ENCODE data around the gene RBP3. TPM values are rescaled to one million over a fixed set of nuclear protein-coding genes. Genes with fewer than 3 reads are reported as not detected.
"Not testable (repeated sequence)": the region's sequence is repeated elsewhere in the genome, so short reads cannot be mapped to it uniquely, and the experiment has no call there.

Gene RBP3
- total RNA-seq, 1 donor from 2014 or later, result not detected

- peak overlapping the region; percentile 34 for H3K4me3 Mint-ChIP-seq
- DNase-seq (ENCODE audit: low read depth, low spot score), result no peak
Measured at GRCh38 chr10:47381427-47382379, 33.5 kb downstream of the RBP3 start.

DNA sequence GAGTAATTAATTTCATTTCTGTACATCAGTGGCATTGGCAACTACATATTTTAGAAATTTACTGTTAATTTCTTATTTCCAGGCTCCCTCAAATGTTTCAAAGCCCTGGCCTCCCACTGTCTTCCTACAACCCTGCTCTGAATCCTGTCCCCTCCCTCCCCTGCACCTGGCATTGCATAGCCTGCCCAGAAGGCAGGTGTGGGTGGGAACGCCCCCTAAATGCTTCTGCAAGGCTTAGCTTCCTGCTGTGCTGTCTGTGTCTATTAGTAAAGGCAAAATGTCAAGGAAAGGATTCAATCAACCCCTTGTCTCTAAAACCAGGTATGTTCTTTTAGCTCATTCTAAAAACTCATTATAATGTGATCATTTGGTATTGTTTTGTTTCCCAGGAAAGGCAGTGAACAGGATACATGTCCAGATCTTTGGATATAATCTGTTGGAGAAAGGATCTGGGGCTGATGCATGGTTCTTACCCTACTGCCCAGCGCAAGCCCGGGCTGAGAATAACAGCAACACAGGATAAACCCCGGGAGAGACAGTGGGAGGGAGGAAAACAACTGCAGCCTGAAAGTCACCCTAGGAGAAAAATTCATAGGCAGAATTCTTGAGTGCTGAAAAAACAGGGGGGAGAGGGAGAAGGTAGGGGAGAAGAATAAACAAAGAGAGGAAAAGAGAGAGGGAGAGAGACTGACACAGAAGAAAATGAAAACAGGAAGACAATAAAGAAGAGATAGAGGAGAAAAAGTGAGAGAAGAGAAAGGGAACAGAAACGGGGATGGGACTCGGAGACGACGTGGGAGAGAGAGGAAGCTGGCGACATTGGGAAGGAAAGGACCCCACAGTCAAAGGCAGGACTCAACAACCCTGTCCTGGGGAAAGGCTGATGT lies 35.3 kb downstream of the RBP3 start:
- H3K36me3 Mint-ChIP-seq (ENCODE audit: low read depth), result no peaks in the 10 kb centered on the region
- H3K27me3 Mint-ChIP-seq (ENCODE audit: low read depth), result peaks cover 70% of the 10 kb centered on the region
- TF ChIP-seq CTCF (conservative IDR thresholded peaks at IDR 0.05), result no peak
- no peaks in the 10 kb centered on the region for H3K9me3 Mint-ChIP-seq
- no peak overlapping the region for H3K27ac Mint-ChIP-seq (ENCODE audit: unreplicated experiment)
- no peak for DNase-seq (ENCODE audit: low read depth, low spot score)
- H3K4me1 Mint-ChIP-seq, result peaks cover 32% of the 10 kb centered on the region
- peak overlapping the region; percentile 86 for H3K4me3 Mint-ChIP-seq

More at GRCh38 chr10:47381427-47382379, 33.5 kb downstream of the RBP3 start:
- TF ChIP-seq CTCF (conservative IDR thresholded peaks at IDR 0.05), result no peak
- Mint-ChIP-seq H3K9me3 (no peaks in the 10 kb centered on the region), H3K36me3 (ENCODE audit: low read depth) (no peaks in the 10 kb centered on the region), H3K4me1 (peaks cover 37% of the 10 kb centered on the region), H3K27me3 (ENCODE audit: low read depth) (peaks cover 78% of the 10 kb centered on the region), H3K27ac (ENCODE audit: unreplicated experiment) (no peak overlapping the region)

DNA sequence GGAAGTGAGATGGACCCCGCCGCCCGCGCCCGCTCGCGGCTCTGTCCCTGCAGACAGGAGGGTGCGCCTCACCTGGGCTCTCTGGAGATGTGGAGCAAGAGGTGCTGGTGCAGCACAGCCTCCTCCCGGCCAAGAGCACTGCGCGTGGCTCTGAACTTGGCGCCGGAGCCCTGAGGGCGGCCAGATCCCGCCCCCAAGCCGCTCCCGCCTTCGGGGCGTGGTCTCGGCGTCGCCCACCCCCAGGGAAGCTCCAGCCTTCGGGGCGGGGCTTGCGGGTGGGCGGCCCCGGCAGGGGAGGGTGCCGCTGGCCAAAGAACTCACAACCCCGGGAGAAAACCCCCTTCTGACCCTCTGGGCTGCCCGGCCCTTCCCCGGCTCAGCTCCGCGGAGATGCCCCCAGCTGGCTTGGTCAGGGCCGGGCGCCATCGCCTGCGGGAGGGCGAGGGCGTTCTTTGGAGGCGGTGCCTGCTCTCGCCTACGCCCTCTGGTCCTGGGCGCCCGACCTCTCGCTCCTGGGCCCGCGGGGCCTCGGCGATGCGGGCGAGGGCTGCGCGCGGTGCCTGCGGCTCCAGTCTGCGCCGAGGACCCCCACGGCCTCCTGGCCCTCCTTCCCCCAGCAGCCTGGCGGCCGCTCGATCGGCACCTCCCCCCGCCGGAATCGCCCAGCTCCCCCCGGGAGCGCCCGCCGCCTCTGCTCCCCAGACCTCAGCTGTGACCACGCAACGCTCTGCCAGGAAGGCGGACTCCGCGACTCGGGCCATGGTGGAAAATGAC lies 36.2 kb downstream of the RBP3 start, which contains the start of gene ZNF488:
ZNF488 (minus strand) TSS at position 146 of the 774 bp plus-strand sequence. CDS start 15,464 bp downstream, outside the sequence.
- no peak within 1 kb of the TSS for H3K27ac Mint-ChIP-seq (ENCODE audit: unreplicated experiment)
- peak within 1 kb of the TSS; percentile 90 for H3K4me3 Mint-ChIP-seq
- peaks cover 30% of the 10 kb centered on the region for H3K4me1 Mint-ChIP-seq
- TF ChIP-seq CTCF (conservative IDR thresholded peaks at IDR 0.05), result no peak
- peak; percentile 71 for DNase-seq (ENCODE audit: low read depth, low spot score)
- H3K9me3 Mint-ChIP-seq, result no peaks in the 10 kb centered on the region
- peaks cover 62% of the 10 kb centered on the region for H3K27me3 Mint-ChIP-seq (ENCODE audit: low read depth)
- no peaks in the 10 kb centered on the region for H3K36me3 Mint-ChIP-seq (ENCODE audit: low read depth)

DNA sequence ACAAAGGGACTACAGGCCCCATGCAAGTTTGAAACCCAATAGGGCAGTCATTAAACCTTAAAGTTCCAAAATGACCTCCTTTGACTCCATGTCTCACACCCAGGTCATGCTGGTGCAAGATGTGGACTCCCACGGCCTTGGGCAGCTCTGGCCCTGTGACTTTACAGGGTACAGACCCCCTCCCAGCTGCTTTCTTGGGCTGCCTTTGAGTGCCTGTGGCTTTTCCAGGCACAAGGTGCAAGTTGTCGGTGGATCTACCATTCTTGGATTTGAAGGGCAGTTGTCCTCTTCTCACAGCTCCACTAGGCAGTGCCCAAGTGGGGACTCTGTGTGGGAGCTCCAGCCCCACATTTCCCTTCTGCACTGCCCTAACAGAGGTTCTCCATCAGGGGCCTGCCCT lies 37.9 kb downstream of the RBP3 start:
- DNase-seq (ENCODE audit: low read depth, low spot score); H3K36me3 Mint-ChIP-seq (ENCODE audit: low read depth); H3K9me3 Mint-ChIP-seq; H3K27ac Mint-ChIP-seq (ENCODE audit: unreplicated experiment): not testable (repeated sequence)
- Mint-ChIP-seq H3K4me3 (peak overlapping the region; percentile 44), H3K27me3 (ENCODE audit: low read depth) (peaks cover 44% of the 10 kb centered on the region), H3K4me1 (peaks cover 15% of the 10 kb centered on the region)

- H3K27me3 Mint-ChIP-seq (ENCODE audit: low read depth), result peaks cover 20% of the 10 kb centered on the region
- H3K4me1 Mint-ChIP-seq, result peaks cover 6% of the 10 kb centered on the region
- no peak overlapping the region for H3K4me3 Mint-ChIP-seq
- no peaks in the 10 kb centered on the region for H3K9me3 Mint-ChIP-seq
- no peak for TF ChIP-seq CTCF (conservative IDR thresholded peaks at IDR 0.05)
- DNase-seq (ENCODE audit: low read depth, low spot score), result no peak
- H3K36me3 Mint-ChIP-seq (ENCODE audit: low read depth), result no peaks in the 10 kb centered on the region
- H3K27ac Mint-ChIP-seq (ENCODE audit: unreplicated experiment), result no peak overlapping the region
Measured at GRCh38 chr10:47388879-47389278, 40.7 kb downstream of the RBP3 start.
